ENCODE data around the gene SGCD.

The SGCD gene

DNA sequence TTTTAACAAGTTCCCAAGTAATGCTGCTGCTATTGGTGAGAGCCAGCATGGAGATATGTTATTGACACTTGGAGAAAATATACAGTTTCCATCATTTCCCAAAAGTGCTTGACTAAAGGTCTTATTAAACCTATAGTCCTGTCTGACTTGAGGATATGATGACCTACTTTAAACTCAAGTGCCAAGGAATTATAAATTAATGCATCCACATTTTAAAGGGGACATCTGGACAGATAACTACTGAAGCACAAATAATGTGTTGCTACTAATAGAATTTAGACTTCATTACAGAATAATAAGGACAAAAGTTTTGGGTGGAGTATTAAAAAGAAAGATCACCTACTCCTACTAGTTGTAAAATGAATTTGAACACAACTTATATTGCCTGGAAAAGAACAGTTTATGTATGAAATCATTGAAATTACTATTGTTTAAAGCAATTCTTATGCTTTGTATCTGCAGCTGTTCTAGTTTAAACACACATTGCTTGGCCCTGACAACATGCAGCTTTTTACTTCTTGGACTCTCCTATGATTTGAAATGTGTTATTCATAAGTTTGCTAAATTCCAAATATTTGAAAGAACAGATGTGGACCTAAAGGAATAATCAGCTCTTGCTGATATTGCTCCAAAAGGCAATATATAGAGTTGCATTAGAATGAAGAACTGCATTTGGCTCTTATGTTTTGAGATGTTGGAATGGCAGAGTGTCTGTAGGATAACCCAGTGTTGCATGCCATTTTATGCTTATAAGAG is 73.4 kb downstream of the SGCD start:
- DNase-seq (ENCODE audit: extremely low read depth, insufficient read length): no peak
- TF ChIP-seq, protein P1, sequence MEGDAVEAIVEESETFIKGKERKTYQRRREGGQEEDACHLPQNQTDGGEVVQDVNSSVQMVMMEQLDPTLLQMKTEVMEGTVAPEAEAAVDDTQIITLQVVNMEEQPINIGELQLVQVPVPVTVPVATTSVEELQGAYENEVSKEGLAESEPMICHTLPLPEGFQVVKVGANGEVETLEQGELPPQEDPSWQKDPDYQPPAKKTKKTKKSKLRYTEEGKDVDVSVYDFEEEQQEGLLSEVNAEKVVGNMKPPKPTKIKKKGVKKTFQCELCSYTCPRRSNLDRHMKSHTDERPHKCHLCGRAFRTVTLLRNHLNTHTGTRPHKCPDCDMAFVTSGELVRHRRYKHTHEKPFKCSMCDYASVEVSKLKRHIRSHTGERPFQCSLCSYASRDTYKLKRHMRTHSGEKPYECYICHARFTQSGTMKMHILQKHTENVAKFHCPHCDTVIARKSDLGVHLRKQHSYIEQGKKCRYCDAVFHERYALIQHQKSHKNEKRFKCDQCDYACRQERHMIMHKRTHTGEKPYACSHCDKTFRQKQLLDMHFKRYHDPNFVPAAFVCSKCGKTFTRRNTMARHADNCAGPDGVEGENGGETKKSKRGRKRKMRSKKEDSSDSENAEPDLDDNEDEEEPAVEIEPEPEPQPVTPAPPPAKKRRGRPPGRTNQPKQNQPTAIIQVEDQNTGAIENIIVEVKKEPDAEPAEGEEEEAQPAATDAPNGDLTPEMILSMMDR (IDR thresholded peaks at IDR 0.05; ENCODE audit: insufficient read depth, low read length, poor library complexity, severe bottlenecking): no peak
- H3K4me3 ChIP-seq (replicated peaks; ENCODE audit: low read depth, low read length): no peak overlapping the region
- H3K27me3 ChIP-seq (replicated peaks; ENCODE audit: control insufficient read depth, insufficient read depth, low read length): no peaks in the 10 kb centered on the region
- no peaks in the 10 kb centered on the region for H3K36me3 ChIP-seq (ENCODE audit: control insufficient read depth, insufficient read depth, low read length)

DNA sequence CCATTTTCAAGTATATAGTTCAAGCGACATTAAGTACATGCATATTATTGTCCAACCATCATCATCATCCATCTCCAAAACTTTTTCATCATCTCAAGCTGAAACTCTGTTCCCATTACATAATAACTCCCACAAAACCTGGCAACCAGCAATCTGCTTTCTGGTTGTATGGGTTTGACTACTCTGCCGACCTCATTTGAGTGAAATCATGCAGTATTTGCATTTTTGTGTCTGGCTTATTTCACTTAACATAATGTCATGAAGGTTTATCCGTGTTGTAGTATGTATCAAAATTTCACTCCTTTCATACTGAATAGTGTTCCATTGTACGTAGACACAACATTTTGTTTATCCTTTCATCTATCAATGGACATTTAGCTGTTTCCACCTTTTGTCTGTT is 74.8 kb downstream of the SGCD start:
- no peak for DNase-seq (ENCODE audit: extremely low read depth, insufficient read length)
- Histone ChIP-seq H3K36me3 (ENCODE audit: control insufficient read depth, insufficient read depth, low read length) (no peaks in the 10 kb centered on the region), H3K4me3 (replicated peaks; ENCODE audit: low read depth, low read length) (peak overlapping the region; percentile 15; the same call in 1 of the 2 replicates), H3K27me3 (replicated peaks; ENCODE audit: control insufficient read depth, insufficient read depth, low read length) (no peaks in the 10 kb centered on the region)
- TF ChIP-seq, protein P1 (IDR thresholded peaks at IDR 0.05; ENCODE audit: insufficient read depth, low read length, poor library complexity, severe bottlenecking): no peak

DNA sequence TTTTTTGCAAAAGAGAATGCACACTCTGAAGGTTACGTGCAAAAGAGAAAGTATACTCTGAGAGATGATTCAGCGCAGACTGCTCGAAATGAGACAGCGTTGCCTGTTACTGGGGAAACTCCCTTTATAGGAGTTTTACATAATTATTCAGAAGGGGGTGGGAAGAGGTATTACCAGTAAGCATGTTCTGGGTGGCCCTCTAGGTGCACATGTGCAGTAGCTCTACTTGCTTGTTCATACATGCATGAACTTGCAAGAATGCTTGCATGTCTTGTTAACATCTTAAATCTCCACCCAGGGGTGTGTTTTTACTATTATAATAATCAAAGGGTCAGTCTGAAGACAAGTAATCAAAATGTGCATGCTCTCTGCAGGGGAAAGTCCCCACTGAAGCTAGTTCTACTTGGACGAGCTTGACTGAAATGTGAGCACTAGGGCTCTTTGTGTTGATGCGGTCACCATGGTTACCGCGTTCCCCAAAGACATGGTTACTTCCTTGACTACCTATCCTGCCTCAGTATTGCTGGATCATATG is 75.5 kb downstream of the SGCD start:
- DNase-seq (ENCODE audit: extremely low read depth, insufficient read length): peak; percentile 67
- Histone ChIP-seq H3K36me3 (ENCODE audit: control insufficient read depth, insufficient read depth, low read length) (no peaks in the 10 kb centered on the region), H3K27me3 (replicated peaks; ENCODE audit: control insufficient read depth, insufficient read depth, low read length) (no peaks in the 10 kb centered on the region), H3K4me3 (replicated peaks; ENCODE audit: low read depth, low read length) (peak overlapping the region; percentile 15; the same call in 1 of the 2 replicates)
- TF ChIP-seq, protein P1 (IDR thresholded peaks at IDR 0.05; ENCODE audit: insufficient read depth, low read length, poor library complexity, severe bottlenecking): no peak

DNA sequence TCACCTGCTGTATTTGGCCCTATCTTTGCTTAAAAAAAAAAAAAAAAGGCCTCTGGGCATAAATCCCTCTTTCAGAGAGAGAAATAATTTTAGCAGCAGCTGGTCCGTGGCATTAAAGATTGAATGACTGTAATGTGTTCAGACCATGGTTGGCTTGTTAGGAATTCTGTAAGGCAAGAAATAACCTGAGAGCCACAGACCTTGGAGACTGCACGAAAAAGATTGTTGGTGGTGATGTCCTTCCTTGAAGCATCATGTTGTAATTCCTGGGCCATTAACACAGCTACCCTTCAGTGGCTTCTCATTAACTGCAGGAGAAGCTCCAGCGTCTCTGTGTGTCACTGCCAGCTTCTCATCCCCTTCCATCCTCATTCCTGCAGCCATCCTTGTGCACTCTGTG is 79.0 kb downstream of the SGCD start:
- DNase-seq (ENCODE audit: extremely low read depth, insufficient read length): no peak
- TF ChIP-seq, protein P1 (IDR thresholded peaks at IDR 0.05; ENCODE audit: insufficient read depth, low read length, poor library complexity, severe bottlenecking): no peak
- H3K36me3 ChIP-seq (ENCODE audit: control insufficient read depth, insufficient read depth, low read length): no peaks in the 10 kb centered on the region
- H3K4me3 ChIP-seq (replicated peaks; ENCODE audit: low read depth, low read length): no peak overlapping the region
- H3K27me3 ChIP-seq (replicated peaks; ENCODE audit: control insufficient read depth, insufficient read depth, low read length): no peaks in the 10 kb centered on the region

DNA sequence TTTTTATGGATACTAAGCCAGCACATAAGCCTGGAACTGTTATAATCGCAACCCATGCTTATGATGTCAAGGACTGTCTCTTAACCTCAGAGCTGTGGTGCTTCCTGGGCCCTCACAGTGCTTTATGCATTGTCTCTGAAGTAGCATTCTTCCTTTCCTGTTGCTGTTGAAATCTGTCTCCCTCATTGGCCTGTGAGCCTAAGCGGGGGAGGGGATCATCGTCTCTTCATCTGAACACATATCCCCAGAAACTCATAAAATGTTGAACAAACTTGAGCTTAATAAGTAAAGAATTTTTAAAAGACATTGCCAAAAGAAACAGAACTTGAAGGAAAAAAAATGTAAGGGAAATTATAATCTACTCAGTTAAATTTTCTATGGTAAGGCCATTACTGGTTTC is 80.3 kb downstream of the SGCD start:
- TF ChIP-seq, protein P1 (IDR thresholded peaks at IDR 0.05; ENCODE audit: insufficient read depth, low read length, poor library complexity, severe bottlenecking): no peak
- no peak overlapping the region for H3K4me3 ChIP-seq (replicated peaks; ENCODE audit: low read depth, low read length)
- H3K36me3 ChIP-seq (ENCODE audit: control insufficient read depth, insufficient read depth, low read length): no peaks in the 10 kb centered on the region

More for the DNA sequence above, 80.3 kb downstream of the SGCD start:
- DNase-seq (ENCODE audit: extremely low read depth, insufficient read length): no peak
- no peaks in the 10 kb centered on the region for H3K27me3 ChIP-seq (replicated peaks; ENCODE audit: control insufficient read depth, insufficient read depth, low read length)
